NCI-H2081 (cell line): ENCODE measurements around the gene COX10.
A peak's percentile ranks its signal among the peaks of the same experiment; 100 is the strongest.
"Not testable (repeated sequence)": the region's sequence is repeated elsewhere in the genome, so short reads cannot be mapped to it uniquely, and the experiment has no call there.

Source experiments
- DNase-seq, 2 experiments: peaks; one replicate each; lab custom pipeline; 2025; lab: John Stamatoyannopoulos, UW

Gene COX10

GRCh38 chr17:14205380-14205779, 136.1 kb downstream of the COX10 start:
- no peak for DNase-seq

- peak; percentile 24 to 75 for DNase-seq
These were observed 136.7 kb downstream of the COX10 start for GRCh38 chr17:14205992-14206461.

GRCh38 chr17:14206891-14207290, 137.6 kb downstream of the COX10 start:
- DNase-seq = no peak

GRCh38 chr17:14207791-14208190, 138.5 kb downstream of the COX10 start:
- DNase-seq = no peak

- no peak for DNase-seq
These were observed 139.9 kb downstream of the COX10 start for GRCh38 chr17:14209215-14209614.

GRCh38 chr17:14211246-14211645, 141.9 kb downstream of the COX10 start:
- no peak for DNase-seq

DNA sequence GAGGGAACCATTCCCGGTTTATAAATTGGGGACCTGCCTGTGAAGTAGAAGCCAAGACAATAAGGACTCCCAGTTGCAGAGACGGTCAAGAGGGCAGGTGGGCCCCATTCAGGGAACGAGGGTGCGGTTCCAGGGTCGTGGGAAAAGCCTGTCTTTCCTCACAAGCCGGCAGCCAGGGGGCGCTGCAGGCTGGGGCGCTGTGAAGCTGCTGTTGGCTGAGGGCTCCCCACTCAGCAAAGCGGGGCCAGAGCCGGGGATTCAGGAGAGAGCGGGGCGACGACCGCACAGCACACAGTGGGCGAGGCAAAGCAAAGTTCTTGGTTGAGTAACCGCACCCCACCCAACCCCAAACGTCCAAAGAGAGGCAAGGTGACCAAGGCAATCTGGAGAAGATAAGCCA, 142.5 kb downstream of the COX10 start:
- no peak for DNase-seq

- DNase-seq = no peak
These were observed 143.1 kb downstream of the COX10 start for GRCh38 chr17:14212401-14212800.

DNA sequence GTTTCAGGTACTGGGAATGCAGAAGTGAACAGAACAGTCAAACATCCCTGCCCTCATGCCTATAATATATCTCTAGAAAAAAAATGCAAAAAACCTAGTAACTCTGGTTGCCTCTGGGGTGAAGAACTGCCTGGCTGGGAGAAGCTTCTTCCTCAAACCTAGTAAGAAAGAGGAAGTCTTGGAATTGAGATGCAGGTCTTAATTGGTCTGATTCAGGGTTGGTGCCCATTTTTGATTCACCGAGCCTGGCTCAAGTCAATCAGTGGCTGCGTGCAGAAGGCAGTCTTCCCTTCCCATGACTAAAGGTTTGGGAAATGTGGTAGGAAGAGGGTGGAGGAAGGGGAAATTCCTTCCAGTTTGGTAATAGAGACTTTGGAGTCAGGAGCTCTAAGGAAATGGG, 145.0 kb downstream of the COX10 start:
- DNase-seq = no peak

DNA sequence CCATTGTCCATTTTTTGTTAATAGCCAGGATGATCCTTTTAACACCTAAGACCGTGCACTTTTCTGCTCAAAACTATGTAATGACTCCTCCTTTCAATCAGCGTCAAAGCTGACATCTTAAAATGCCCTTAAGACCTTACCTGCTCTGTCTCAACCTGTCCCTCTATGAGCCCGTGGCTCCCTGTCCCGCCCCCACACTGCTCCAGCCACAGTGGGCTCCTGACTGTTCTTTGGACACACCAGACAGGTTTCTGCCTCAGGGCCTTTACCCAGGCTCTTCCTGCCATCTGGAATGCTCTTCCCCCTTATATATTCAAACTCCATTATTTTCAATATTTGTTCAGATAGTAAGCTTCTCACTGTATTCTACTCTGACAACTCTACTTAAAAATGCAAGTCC, 153.3 kb downstream of the COX10 start:
- no peak for DNase-seq

DNA sequence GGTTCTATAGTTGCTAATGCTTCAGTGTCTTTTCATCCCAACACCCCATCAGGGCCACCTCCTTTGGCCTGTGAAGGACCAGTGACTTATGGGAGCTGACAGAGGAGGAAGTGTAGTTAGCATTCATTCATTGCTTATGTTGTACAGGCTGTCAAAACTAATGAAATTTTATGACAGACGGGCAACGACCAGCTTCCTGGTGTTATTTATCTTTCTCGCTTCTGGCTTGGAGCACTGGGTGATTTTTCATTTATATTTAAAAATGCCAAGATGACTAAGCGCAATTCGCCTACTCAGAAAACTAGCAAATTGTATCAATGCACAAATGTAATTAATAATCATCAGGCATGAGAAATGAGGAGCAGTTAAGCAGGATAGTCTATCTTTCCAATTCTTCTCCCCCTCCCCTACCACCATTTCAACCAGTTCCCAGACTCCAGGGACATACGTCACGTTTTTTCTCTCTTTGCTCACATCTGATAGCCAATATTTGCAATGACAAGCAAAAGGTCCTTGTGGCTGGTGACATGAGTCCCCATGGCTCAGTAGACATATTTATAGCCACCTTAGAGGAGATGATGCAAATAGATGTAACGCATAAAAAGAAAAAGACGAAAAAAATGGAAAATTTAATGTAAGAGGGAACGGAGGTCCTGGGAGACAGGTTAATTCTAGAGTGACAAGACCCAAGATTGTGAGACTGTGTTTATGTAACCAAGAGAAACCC, 156.1 kb downstream of the COX10 start:
- DNase-seq = no peak

DNA sequence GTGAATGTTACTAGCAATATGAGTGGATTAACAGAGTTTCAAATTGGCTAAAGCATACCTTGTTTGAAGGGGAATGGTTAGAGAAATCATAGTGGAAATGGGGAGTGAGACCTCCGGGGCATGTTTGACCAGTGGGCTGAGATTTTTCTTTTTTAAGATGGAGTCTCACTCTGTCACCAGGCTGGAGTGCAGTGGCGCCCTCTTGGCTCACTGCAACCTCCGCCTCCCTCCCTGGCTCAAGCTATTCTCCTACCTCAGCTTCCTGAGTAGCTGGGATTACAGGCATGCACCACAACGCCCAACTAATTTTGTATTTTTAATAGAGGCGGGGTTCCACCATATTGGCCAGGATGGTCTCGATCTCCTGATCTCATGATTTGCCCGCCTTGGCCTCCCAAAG, 157.7 kb downstream of the COX10 start:
- no peak for DNase-seq

DNA sequence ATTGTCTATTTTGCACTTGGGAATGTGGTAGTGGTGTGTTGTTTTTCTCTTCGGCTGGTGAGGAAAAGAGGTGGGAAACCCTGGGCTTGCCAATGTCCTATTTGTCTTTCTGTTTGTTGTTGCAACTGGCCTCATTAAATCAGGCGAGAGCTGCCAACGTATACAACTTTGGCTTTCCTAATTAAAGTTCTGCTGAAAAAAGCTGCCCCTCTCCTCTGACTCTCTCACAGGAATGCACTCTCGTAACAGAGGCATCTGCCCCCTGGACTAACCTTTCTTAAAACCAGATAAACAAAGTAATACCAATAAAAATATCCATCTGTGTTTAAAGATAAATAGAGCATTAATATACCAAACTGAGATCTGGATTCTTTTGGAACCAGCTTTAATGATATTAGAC, 159.6 kb downstream of the COX10 start:
- DNase-seq = no peak

- not testable (repeated sequence) for DNase-seq
These were observed 161.9 kb downstream of the COX10 start for GRCh38 chr17:14231187-14231586.

DNA sequence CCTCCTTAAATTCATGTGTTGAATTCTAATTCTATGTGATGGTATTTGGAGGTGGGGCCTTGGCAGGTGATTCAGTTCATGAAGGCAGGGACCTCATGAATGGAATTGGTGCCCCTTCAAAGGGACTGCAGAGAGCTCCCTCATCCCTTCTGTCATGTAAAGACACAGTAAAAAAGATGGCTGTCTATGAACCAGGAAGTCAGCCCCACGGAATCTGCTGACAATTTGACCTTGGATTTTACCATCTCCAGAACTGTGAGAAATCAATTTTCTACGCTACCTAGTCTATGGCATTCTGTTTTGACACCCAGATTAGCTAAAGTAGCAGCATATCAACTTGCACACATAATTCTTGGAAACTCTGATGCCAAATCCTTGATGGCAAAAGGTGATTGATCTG, 165.7 kb downstream of the COX10 start:
- not testable (repeated sequence) for DNase-seq

- DNase-seq = not testable (repeated sequence)
These were observed 166.7 kb downstream of the COX10 start for GRCh38 chr17:14236032-14236431.

- not testable (repeated sequence) for DNase-seq
These were observed 167.5 kb downstream of the COX10 start, which contains the start of gene CDRT15 for GRCh38 chr17:14236762-14237161. Gene CDRT15 (minus strand): TSS chr17:14236862. CDS start chr17:14236833, 29 bp downstream.

- DNase-seq = not testable (repeated sequence)
These were observed 170.0 kb downstream of the COX10 start for GRCh38 chr17:14239271-14239670.

GRCh38 chr17:14245002-14245401, 175.7 kb downstream of the COX10 start:
- DNase-seq = no peak

DNA sequence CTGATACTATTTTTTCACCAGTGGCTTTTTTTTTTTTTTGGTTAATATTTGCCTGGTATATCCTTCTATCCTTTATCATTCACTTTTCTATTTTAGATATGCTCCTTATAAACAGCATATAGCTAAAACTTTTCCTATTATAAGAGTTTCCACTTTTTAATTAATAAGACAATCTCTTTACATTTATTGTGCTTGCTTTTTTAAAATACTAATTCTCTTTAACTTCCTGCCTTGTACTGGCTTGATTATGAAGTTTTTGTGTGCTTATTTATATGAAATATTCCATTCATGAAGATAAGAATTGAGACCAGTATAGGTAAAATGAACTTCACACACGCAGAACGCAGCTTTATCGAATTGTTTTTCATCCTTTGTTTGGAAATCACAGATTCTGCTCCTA, 176.3 kb downstream of the COX10 start:
- DNase-seq = no peak
